GM23248 (cell line): ENCODE data around the gene TFPT.

ENCODE experiments used
- EZH2 ChIP-seq: fragments of 200-600 bp; sonication (generic); IDR thresholded peaks from 2 replicates; pipeline ENCODE4 v1.6.1; 2018; ENCODE audit warnings: antibody characterized with exemption, mild to moderate bottlenecking; ENCODE audit not compliant: insufficient read depth, poor library complexity, severe bottlenecking
- EZH2phosphoT487 ChIP-seq: fragments of 200-600 bp; sonication (generic); IDR thresholded peaks from 2 replicates; pipeline ENCODE4 v1.6.1; 2018; ENCODE audit warnings: antibody characterized with exemption, moderate library complexity, mild to moderate bottlenecking, low read depth; ENCODE audit not compliant: insufficient read depth

DNA sequence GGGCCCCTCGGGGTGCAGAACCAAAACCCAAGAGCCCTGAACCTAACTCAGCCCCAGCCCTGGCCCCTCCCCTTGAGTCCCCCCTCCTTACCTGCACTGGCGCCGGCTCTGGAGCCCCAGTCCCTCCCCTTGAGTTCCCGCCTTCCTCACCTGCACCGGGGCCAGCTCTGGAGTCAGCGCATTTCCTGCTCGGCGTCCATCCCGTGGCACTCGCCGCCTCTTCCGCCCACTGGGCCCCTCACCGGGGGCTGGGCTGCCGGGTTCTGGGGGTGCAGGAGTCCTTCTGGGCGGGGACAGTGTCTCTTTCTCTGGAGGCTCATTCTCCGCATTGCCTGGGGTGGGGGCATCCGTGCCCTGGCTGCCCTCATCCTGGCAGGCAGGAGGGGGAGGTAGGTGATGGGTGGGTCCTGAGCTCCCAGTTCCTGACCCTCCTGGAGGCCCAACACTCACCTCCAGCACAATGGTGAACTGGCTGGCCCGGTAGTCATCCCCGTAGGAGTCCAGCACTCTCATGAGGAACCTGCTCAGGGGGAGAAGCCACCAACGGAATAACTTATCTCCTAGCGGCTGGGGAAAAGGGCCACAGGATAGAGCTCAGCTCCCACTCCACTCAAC is 7.5 kb downstream of the TFPT start:
- TF ChIP-seq EZH2 (no peak), EZH2phosphoT487 (no peak)
